Sigmoid colon (tissue), 7 donors: ENCODE results near the gene NACAD. TPM values are rescaled to one million over a fixed set of nuclear protein-coding genes. Genes with fewer than 3 reads are reported as not detected.
"Not testable (repeated sequence)": the region's sequence is repeated elsewhere in the genome, so short reads cannot be mapped to it uniquely, and the experiment has no call there.

Source experiments
- DNase-seq: peaks from one replicate; pipeline ENCODE4 v3.0.0-alpha.2; 2019
- H3K27ac ChIP-seq, 4 donors: fragments of 200-600 bp; sonication (generic); one replicate each; pipeline ENCODE4 v1.5.1; 2016 to 2019; ENCODE audit warnings: mild to moderate bottlenecking in 1 of 4
- H3K27me3 ChIP-seq, 3 donors: fragments of 200-600 bp; sonication (generic); one replicate each; pipeline ENCODE4 v1.5.1; 2019; ENCODE audit warnings: mild to moderate bottlenecking in 1 of 3
- H3K36me3 ChIP-seq, 4 donors: fragments of 200-600 bp; sonication (generic); one replicate each; pipeline ENCODE4 v1.5.1; 2016 to 2019
- H3K4me1 ChIP-seq, 4 donors: fragments of 200-600 bp; sonication (generic); one replicate each; pipeline ENCODE4 v1.5.1; 2017 to 2019
- H3K4me3 ChIP-seq, 4 donors: fragments of 200-600 bp; sonication (generic); one replicate each; pipeline ENCODE4 v1.5.1; 2017 to 2019; ENCODE audit warnings: mild to moderate bottlenecking in 2 of 4, moderate library complexity in 1 of 4
- H3K9me3 ChIP-seq, 4 donors: fragments of 200-600 bp in 3 of 4; sonication (generic) in 3 of 4; one replicate each; pipeline versions ENCODE4 v1.5.1 to v1.6.1; 2013 to 2019
- CTCF ChIP-seq, 4 experiments: fragments of 450-650 bp in 3 of 4; fragments of 200-600 bp in 1 of 4; IDR thresholded peaks; one replicate each; pipeline ENCODE4 v1.5.1; 2016 to 2019; ENCODE audit warnings: antibody characterized with exemption in 4 of 4, mild to moderate bottlenecking in 3 of 4, moderate library complexity in 2 of 4
- EP300 ChIP-seq, 4 donors: sonication (generic); formaldehyde crosslinking; IDR thresholded peaks; one replicate each; pipeline ENCODE4 v1.6.1; 2017; ENCODE audit warnings: antibody characterized with exemption in 4 of 4
- POLR2A ChIP-seq, 2 donors: fragments of 450-650 bp; IDR thresholded peaks; one replicate each; pipeline ENCODE4 v1.6.1; 2016; ENCODE audit warnings: antibody characterized with exemption in 2 of 2, mild to moderate bottlenecking in 2 of 2, moderate library complexity in 2 of 2
- POLR2AphosphoS5 ChIP-seq, 4 donors: sonication (generic); formaldehyde crosslinking; IDR thresholded peaks; one replicate each; pipeline ENCODE4 v1.6.1; 2017; ENCODE audit warnings: antibody characterized with exemption in 4 of 4
- WGBS, 2 donors: extraction: QIAGEN DNeasy Blood & Tissue Kit; methylation state at CpG; one replicate each; pipeline ENCODE4 v1.1.7; 2013; 5-methylcytosine and 5-hydroxymethylcytosine counted together
- intact Hi-C: fragments of 100-400 bp; cut with DNase I; formaldehyde crosslinking; loops from one replicate; pipeline ENCODE4 v1.15.1; 2023
- polyA plus RNA-seq, 3 donors: library from polyadenylated mRNA; stranded (reverse); fragments of 200-250 nt; gene quantifications; one replicate each; pipeline ENCODE4 v1.2.3, GENCODE V29; 2013
- total RNA-seq, 4 donors: library from RNA; depleted of rRNA; stranded (reverse); fragments of >200 nt; gene quantifications; one replicate each; pipeline ENCODE4 v1.1.0, GENCODE V29; 2016
- donor health status: healthy with polysubstance abuse.
- donor health status: Bipolar disorder and iron deficiency.
- donor health status: healthy.

The NACAD gene
- total and polyA plus RNA-seq, 7 donors = 0.23 to 8.9 (median 3.2) TPM

DNA sequence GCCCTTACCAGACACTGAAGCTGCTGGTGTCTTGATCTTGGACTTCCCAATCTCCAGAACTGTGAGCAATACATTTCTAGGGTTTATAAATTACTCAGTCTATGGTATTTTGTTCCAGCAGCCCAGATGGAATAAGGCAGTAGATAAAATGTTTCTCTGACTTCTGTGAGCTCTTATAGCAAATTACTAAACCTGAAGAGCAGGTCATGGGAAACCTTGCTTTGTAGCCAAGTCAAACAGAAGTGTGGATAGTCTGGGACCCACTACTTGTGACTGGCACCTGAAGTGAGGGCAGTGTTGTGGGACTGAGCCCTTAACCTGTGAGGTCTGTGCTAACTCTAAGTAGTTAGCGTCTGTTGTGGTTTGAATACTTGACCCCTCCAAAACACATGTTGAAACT, 27.3 kb upstream of the NACAD start:
- no peak overlapping the region for H3K27ac ChIP-seq
- no peaks in the 10 kb centered on the region for H3K36me3 ChIP-seq
- 90% methylated on average over 1 of the region's 1 CpG for WGBS, 2 donors
- H3K9me3 ChIP-seq = no peaks in the 10 kb centered on the region
- TF ChIP-seq EP300 (IDR thresholded peaks at IDR 0.05) = no peak
- TF ChIP-seq POLR2A (IDR thresholded peaks at IDR 0.05) = no peak
- no peak for TF ChIP-seq POLR2AphosphoS5 (IDR thresholded peaks at IDR 0.05)
- TF ChIP-seq CTCF (IDR thresholded peaks at IDR 0.05) = no peak
- peaks cover 0 to 7% (median 6%) of the 10 kb centered on the region in 4 donors for H3K4me1 ChIP-seq
- intact Hi-C loops = loop anchor here (10.0 kb wide), 1 partner anchor 511 kb away; the partner anchor contains the start of gene OGDH
- peaks cover 0 to 4% (median 0%) of the 10 kb centered on the region in 3 donors for H3K27me3 ChIP-seq
- no peak overlapping the region for H3K4me3 ChIP-seq
- no peak for DNase-seq

DNA sequence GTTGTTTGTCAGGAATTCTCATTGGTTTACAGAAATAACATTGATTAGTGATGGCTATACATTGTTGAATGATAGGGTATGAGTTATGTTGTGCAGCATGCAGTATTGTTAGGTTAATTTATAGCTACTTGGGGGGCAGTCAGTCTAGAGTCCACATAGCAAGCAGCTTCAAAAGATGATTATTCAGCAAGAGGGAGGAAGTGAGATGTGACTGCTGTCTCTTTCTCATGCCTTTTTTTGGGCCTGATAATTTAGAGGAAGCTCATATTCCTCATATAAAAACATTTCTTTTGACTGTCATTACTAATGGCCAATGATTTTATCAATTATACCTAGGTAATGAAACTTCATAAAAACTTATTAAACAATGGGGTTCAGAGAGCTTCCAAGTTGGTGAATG, 26.2 kb upstream of the NACAD start:
- no peak for DNase-seq
- H3K9me3 ChIP-seq = no peaks in the 10 kb centered on the region
- TF ChIP-seq POLR2A (IDR thresholded peaks at IDR 0.05) = no peak
- intact Hi-C loops = loop anchor here (5.0 to 10.0 kb wide), 2 partner anchors 268 to 510 kb away; partner anchors contain the start of genes H2AZ2 and OGDH
- no peaks in the 10 kb centered on the region for H3K36me3 ChIP-seq
- no peak overlapping the region for H3K4me3 ChIP-seq
- H3K4me1 ChIP-seq = peaks cover 0 to 18% (median 15%) of the 10 kb centered on the region in 4 donors
- peaks cover 0 to 4% (median 0%) of the 10 kb centered on the region in 3 donors for H3K27me3 ChIP-seq
- H3K27ac ChIP-seq = no peak overlapping the region

GRCh38 chr7:45114257-45114656, 25.5 kb upstream of the NACAD start:
- 64 to 87% methylated on average over 1 of the region's 1 CpG for WGBS, 2 donors
- H3K9me3 ChIP-seq, DNase-seq, H3K27me3 ChIP-seq, H3K4me3 ChIP-seq, H3K27ac ChIP-seq, H3K36me3 ChIP-seq: not testable (repeated sequence)
- intact Hi-C loops = loop anchor here (5.0 to 10.0 kb wide), 2 partner anchors 267 to 509 kb away; partner anchors contain the start of genes H2AZ2 and OGDH
- peaks cover 0 to 22% (median 18%) of the 10 kb centered on the region in 4 donors for H3K4me1 ChIP-seq

- no peaks in the 10 kb centered on the region for H3K9me3 ChIP-seq
- DNase-seq = no peak
- peak overlapping the region in 3 of 4 donors; percentile 89 to 93 (median 92) for H3K27ac ChIP-seq
- peak overlapping the region in 1 of 4 donors; percentile 73 for H3K4me3 ChIP-seq
- peaks cover 13 to 19% (median 13%) of the 10 kb centered on the region in 4 donors for H3K36me3 ChIP-seq
- peaks cover 0 to 4% (median 0%) of the 10 kb centered on the region in 3 donors for H3K27me3 ChIP-seq
- 84 to 94% methylated on average over 1 of the region's 1 CpG for WGBS, 2 donors
- peaks cover 0 to 38% (median 33%) of the 10 kb centered on the region in 4 donors for H3K4me1 ChIP-seq
- TF ChIP-seq CTCF (IDR thresholded peaks at IDR 0.05) (no peak), EP300 (IDR thresholded peaks at IDR 0.05) (no peak), POLR2AphosphoS5 (IDR thresholded peaks at IDR 0.05) (no peak), POLR2A (IDR thresholded peaks at IDR 0.05) (no peak)
- intact Hi-C loops = loop anchor here (5.0 to 10.0 kb wide), 2 partner anchors 265 to 508 kb away; partner anchors contain the start of genes H2AZ2 and OGDH
Observed at GRCh38 chr7:45112648-45113047, 23.9 kb upstream of the NACAD start.

DNA sequence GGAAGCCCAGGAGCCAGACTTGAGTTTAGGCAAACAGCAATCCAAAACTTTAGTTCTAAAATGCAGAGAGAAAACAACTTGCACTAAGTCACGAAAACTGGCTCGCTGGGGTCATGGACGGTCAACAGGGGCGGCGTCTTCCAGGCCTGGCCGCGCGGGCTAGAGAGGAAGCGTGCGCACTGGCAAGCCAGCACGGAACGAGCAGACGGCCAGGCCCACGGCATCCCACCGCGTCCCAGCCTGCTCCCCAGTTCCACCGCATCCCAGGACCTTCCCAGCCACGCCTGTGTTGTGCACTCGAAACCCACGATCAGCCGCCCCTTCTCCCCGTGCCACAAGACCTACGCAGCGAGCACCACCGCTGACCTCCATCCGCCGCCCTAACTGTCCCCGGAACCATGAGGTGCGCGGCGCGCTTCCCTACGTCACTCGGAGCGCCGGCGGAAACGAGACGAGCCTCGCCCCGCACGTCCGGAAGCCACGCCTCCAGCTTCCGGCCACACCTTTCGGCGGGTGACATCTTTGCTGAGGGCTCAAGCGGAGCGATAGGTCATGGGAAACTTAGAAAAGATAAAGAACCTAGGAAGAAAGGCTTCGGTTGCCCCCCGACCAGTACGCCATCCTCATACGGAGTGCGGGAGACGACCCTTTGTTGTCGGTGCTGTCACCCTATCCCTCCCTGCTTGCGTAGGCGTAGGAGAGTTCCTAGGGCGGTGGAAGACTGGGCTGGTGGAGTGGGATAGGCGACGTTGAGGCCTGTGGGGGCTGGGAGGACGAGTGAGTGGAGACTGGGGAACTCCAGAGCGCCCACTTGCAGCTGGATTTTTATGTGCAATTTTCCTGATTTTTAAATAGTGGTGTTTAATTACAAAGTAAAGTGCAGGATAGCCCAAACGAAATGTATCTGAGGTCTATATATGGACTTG, 22.8 kb upstream of the NACAD start, which contains the start of gene TBRG4:
TSS of gene TBRG4 (minus strand) at position 400 of the 926 bp plus-strand sequence. CDS start 2,460 bp downstream, outside the sequence.
- H3K4me1 ChIP-seq = peaks cover 0 to 48% (median 44%) of the 10 kb centered on the region in 4 donors
- TF ChIP-seq CTCF (IDR thresholded peaks at IDR 0.05) (peak in 1 of 4 experiments; percentile 14), POLR2A (IDR thresholded peaks at IDR 0.05) (peak; percentile 88 to 91), EP300 (IDR thresholded peaks at IDR 0.05) (peak in 2 of 4 donors; percentile 22 to 53), POLR2AphosphoS5 (IDR thresholded peaks at IDR 0.05) (peak; percentile 95 to 99 (median 98))
- peak; percentile 96 for DNase-seq
- H3K9me3 ChIP-seq = no peaks in the 10 kb centered on the region
- peak within 1 kb of the TSS; percentile 66 to 85 (median 71) for H3K4me3 ChIP-seq
- H3K36me3 ChIP-seq = peaks cover 14 to 30% (median 23%) of the 10 kb centered on the region in 4 donors
- H3K27ac ChIP-seq = peak within 1 kb of the TSS; percentile 88 to 93 (median 90)
- no peaks in the 10 kb centered on the region for H3K27me3 ChIP-seq
- WGBS, 2 donors = 0 to 1% methylated on average over 64 of the region's 64 CpGs
- intact Hi-C loops = loop anchor here (1.0 to 10.0 kb wide), 4 partner anchors 125 to 507 kb away; partner anchors contain the start of genes H2AZ2, OGDH and PURB
